ENCODE data around the gene MCTP2.

The MCTP2 gene

DNA sequence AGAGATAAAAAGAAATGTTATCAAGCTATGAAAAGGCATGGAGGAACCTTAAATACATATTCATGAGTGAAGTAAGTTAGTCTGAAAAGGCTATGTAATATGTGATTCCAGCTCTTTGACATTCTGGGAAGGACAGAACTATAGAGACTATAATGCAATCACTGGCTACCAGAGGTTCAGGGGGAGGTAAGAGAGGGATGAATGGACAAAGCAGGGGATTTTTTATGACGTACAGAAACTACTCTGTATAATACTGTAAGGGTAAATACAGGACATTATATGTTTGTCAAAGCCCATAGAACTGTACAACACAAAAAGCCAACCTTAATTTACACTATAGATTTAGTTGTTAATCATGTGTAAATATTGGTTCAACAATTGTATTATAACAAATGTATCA is 46.1 kb downstream of the MCTP2 start:
- Histone ChIP-seq H3K27me3 (ENCODE audit: control insufficient read depth, low read length) (no peaks in the 10 kb centered on the region), H4K20me1 (ENCODE audit: control insufficient read depth, insufficient read depth, low read depth, low read length) (no peaks in the 10 kb centered on the region), H3K36me3 (ENCODE audit: control insufficient read depth, low read length) (peaks cover 51% of the 10 kb centered on the region), H3K9me2 (replicated peaks; ENCODE audit: control insufficient read depth, low read length) (no peaks in the 10 kb centered on the region), H3F3A (ENCODE audit: control insufficient read depth, insufficient read depth) (peaks cover 14% of the 10 kb centered on the region), H3K9me3 (ENCODE audit: control insufficient read depth, insufficient read depth, low read length) (peaks cover 7% of the 10 kb centered on the region; the same call in 1 of the 2 replicates), H3K27ac (ENCODE audit: low read depth, low read length) (0 out of 2 replicates have a peak overlapping the region, but pooled peaks have one; percentile 45), H3K79me2 (ENCODE audit: control insufficient read depth, low read length) (peaks cover 89% of the 10 kb centered on the region), H3K4me3 (ENCODE audit: low read length) (no peak overlapping the region; the same call in 1 of the 2 replicates), H3K4me1 (ENCODE audit: control insufficient read depth, low read length) (peaks cover 95% of the 10 kb centered on the region), H3K4me2 (ENCODE audit: low read length) (peak overlapping the region; percentile 61)
- TF ChIP-seq EZH2phosphoT487 (IDR thresholded peaks at IDR 0.05; ENCODE audit: borderline replicate concordance, low read length) = no peak
- TF ChIP-seq CTCF (IDR thresholded peaks at IDR 0.05; ENCODE audit: low read depth, low read length, poor library complexity, severe bottlenecking) = no peak

GRCh38 chr15:94279736-94280135 is 48.4 kb downstream of the MCTP2 start:
- Histone ChIP-seq H3K4me2 (ENCODE audit: low read length) (peak overlapping the region; percentile 61), H3K36me3 (ENCODE audit: control insufficient read depth, low read length) (peaks cover 61% of the 10 kb centered on the region), H4K20me1 (ENCODE audit: control insufficient read depth, insufficient read depth, low read depth, low read length) (no peaks in the 10 kb centered on the region), H3K4me1 (ENCODE audit: control insufficient read depth, low read length) (peaks cover 95% of the 10 kb centered on the region), H3K27ac (ENCODE audit: low read depth, low read length) (peak overlapping the region; percentile 45), H3K27me3 (ENCODE audit: control insufficient read depth, low read length) (no peaks in the 10 kb centered on the region), H3K9me2 (replicated peaks; ENCODE audit: control insufficient read depth, low read length) (no peaks in the 10 kb centered on the region), H3K9me3 (ENCODE audit: control insufficient read depth, insufficient read depth, low read length) (peaks cover 7% of the 10 kb centered on the region; the same call in 1 of the 2 replicates), H3K79me2 (ENCODE audit: control insufficient read depth, low read length) (peaks cover 89% of the 10 kb centered on the region), H3F3A (ENCODE audit: control insufficient read depth, insufficient read depth) (peaks cover 10% of the 10 kb centered on the region; the same call in 1 of the 2 replicates), H3K4me3 (ENCODE audit: low read length) (peak overlapping the region; percentile 54)
- TF ChIP-seq CTCF (IDR thresholded peaks at IDR 0.05; ENCODE audit: low read depth, low read length, poor library complexity, severe bottlenecking) = no peak
- no peak for TF ChIP-seq EZH2phosphoT487 (IDR thresholded peaks at IDR 0.05; ENCODE audit: borderline replicate concordance, low read length)

- Histone ChIP-seq H3K4me3 (ENCODE audit: low read length) (peak overlapping the region; percentile 54), H4K20me1 (ENCODE audit: control insufficient read depth, insufficient read depth, low read depth, low read length) (no peaks in the 10 kb centered on the region), H3K4me1 (ENCODE audit: control insufficient read depth, low read length) (peaks cover 95% of the 10 kb centered on the region), H3K9me3 (ENCODE audit: control insufficient read depth, insufficient read depth, low read length) (peaks cover 7% of the 10 kb centered on the region; the same call in 1 of the 2 replicates), H3K36me3 (ENCODE audit: control insufficient read depth, low read length) (peaks cover 65% of the 10 kb centered on the region), H3K4me2 (ENCODE audit: low read length) (peak overlapping the region; percentile 61), H3F3A (ENCODE audit: control insufficient read depth, insufficient read depth) (0 out of 2 replicates have a peak, but pooled peaks cover 6% of the 10 kb centered on the region), H3K27ac (ENCODE audit: low read depth, low read length) (0 out of 2 replicates have a peak overlapping the region, but pooled peaks have one; percentile 45), H3K27me3 (ENCODE audit: control insufficient read depth, low read length) (no peaks in the 10 kb centered on the region), H3K9me2 (replicated peaks; ENCODE audit: control insufficient read depth, low read length) (no peaks in the 10 kb centered on the region), H3K79me2 (ENCODE audit: control insufficient read depth, low read length) (peaks cover 90% of the 10 kb centered on the region)
- no peak for TF ChIP-seq EZH2phosphoT487 (IDR thresholded peaks at IDR 0.05; ENCODE audit: borderline replicate concordance, low read length)
- TF ChIP-seq CTCF (IDR thresholded peaks at IDR 0.05; ENCODE audit: low read depth, low read length, poor library complexity, severe bottlenecking) = no peak
These were observed 48.9 kb downstream of the MCTP2 start for GRCh38 chr15:94280301-94280700.

Data from DOHH2 (cell line).